IPS-18c (cell line): ENCODE measurements around the gene SEL1L.
"Not testable (repeated sequence)": the region's sequence is repeated elsewhere in the genome, so short reads cannot be mapped to it uniquely, and the experiment has no call there.

Experiments
- H3K4me3 ChIP-seq: 2 replicates; pipeline ENCODE4 v1.7.0; 2013; ENCODE audit warnings: low read depth, mild to moderate bottlenecking, low read length, moderate library complexity; ENCODE audit not compliant: insufficient read depth
- H3K9me3 ChIP-seq: one replicate; pipeline ENCODE4 v1.6.1; 2013; ENCODE audit warnings: mild to moderate bottlenecking, low read length, moderate library complexity; ENCODE audit not compliant: control insufficient read depth, insufficient read depth

The SEL1L gene

GRCh38 chr14:81506487-81506886 is 27.2 kb downstream of the SEL1L start:
- H3K4me3 ChIP-seq, result no peak overlapping the region
- no peaks in the 10 kb centered on the region for H3K9me3 ChIP-seq

GRCh38 chr14:81504864-81505263 is 28.8 kb downstream of the SEL1L start:
- H3K9me3 ChIP-seq, result no peaks in the 10 kb centered on the region
- H3K4me3 ChIP-seq, result no peak overlapping the region

- H3K4me3 ChIP-seq, result no peak overlapping the region
- H3K9me3 ChIP-seq, result no peaks in the 10 kb centered on the region
These were observed 47.9 kb downstream of the SEL1L start for GRCh38 chr14:81485781-81486180.

GRCh38 chr14:81485372-81485771 is 48.3 kb downstream of the SEL1L start:
- Histone ChIP-seq H3K9me3 (no peaks in the 10 kb centered on the region), H3K4me3 (no peak overlapping the region)

GRCh38 chr14:81484120-81484519 is 49.5 kb downstream of the SEL1L start:
- Histone ChIP-seq H3K9me3 (no peaks in the 10 kb centered on the region), H3K4me3 (no peak overlapping the region)

DNA sequence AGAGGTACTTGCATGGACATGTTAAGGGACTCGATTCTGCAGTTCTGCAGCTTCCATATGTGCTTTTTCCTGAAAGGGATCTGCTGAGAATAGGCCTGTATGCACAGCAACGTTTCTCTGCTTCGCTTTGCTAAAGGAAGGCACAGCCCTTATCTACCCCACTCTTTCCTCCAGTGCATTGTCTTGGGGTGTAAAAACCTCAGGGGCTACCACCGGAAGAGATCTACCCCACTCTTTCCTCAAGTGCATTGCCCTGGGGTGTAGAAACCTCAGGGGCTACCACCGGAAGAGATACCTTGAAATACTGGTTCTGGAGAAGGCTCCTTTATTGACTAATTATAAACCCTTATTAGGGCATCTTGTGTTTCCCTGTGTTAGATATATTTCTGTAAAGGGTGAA is 52.9 kb downstream of the SEL1L start:
- H3K4me3 ChIP-seq, result no peak overlapping the region
- H3K9me3 ChIP-seq, result no peaks in the 10 kb centered on the region

GRCh38 chr14:81478446-81478845 is 55.2 kb downstream of the SEL1L start:
- Histone ChIP-seq H3K9me3 (no peaks in the 10 kb centered on the region), H3K4me3 (no peak overlapping the region)

DNA sequence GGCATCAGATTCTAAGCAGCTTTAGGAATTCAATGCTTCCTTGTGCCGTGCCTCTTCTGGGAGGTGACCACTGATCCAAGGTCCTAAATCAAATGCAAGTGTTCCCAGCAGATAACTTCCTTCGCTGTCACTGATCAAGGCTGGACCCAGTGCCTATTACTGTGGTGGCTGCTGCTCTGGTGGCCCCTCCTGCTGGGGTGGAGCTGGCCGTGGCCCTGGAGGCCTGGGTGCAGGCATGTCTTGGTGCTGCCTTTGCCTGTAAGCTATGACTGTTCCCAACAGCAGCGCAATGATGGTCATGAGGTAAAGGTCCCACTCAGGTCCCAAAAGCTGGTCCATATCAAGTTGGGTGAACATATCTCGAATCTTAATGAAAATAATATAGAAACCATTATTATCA is 56.8 kb downstream of the SEL1L start:
- Histone ChIP-seq H3K9me3 (no peaks in the 10 kb centered on the region), H3K4me3 (no peak overlapping the region)

DNA sequence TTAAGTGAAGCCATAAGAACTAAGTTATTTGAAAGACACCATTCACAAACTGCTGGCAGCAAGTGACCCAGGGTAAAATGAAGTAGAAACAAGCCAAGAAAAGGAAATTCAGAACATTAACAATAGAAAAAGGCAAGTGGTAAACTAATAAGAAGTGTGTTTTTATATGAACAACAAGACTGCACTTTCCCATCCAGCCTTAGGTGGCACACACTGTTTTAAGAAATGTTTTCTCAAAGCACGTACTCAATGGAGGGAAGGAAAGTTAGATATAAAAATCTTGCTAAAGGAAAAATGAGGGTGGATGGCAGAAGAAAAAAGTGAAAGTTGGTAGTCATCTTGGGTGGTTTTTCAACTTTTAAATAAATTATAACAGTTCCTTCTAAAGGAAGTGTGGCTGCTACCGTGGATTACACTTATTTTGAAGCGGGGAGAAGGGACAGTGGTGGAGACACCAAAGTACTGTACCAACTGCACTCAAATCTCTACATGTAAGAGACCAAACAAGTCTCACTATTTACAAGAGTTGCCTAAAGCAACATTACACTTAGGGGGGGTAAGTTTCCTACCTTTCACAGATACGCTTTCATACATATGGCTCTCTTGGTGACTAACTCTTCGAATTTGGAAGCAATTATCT is 58.8 kb downstream of the SEL1L start:
- no peak overlapping the region for H3K4me3 ChIP-seq
- no peaks in the 10 kb centered on the region for H3K9me3 ChIP-seq

GRCh38 chr14:81474148-81474492 is 59.5 kb downstream of the SEL1L start:
- no peak overlapping the region for H3K4me3 ChIP-seq
- no peaks in the 10 kb centered on the region for H3K9me3 ChIP-seq

DNA sequence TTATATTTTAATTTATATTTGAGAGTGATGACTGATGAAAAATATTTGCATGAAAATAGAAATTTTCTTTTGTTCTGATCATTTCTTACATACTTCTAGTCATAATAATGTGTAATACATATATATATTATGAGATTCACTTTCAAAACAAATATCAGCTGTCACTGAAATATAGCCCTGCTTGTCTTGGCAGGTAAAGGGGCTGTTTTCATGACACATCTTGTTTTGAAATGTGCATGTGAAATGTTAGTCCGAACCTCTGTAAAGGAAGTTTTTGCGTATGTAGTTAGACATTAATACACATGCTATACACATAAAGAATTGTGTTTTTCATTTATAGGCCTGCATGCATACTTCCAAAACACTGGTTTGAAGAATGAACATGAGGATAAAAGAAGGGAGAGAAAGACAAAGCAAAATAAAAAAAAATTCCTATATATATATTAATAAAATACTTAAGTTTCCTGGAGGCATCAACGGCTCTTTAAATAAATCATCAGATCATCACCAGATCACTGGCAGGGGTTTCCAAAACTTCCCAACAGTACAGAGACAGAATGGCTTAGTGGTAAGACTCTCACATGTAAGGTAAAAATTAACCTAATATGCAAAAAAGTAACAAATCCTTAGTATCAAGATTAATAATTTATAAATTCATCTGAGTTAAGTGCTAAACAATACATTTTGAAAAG is 60.1 kb downstream of the SEL1L start:
- Histone ChIP-seq H3K4me3 (no peak overlapping the region), H3K9me3 (no peaks in the 10 kb centered on the region)

DNA sequence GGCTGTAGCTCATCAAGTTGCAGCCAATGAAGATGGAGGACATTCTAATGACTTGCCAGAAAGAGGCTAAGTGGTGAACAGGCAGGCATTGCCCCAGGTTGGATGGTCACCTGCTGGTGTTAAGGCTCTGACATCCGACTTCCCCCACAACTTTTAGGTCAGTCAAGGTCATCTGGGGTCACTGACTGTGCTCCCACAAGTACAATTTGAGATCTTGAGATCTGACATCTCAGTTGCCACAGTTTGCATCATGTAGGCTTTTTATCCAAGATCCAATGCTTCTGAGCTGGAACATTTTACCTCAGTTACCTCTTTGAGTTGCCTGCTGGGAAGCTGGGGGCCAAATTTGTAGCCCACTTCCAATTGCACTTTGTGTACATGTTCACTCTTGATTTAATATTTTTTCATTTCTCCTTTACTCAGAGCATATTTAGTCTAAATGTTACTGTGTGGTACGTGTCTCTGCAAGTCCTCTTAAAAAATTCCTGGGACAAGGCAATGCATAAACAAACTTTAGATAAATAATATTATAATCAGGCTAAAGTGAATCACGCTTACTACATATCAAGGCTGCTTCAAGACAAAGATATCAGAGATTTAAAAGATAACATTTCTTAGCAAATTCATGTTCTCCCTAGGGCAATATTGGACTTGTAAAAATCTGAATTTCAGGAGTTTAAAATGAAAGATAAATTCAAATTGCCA is 61.4 kb downstream of the SEL1L start:
- Histone ChIP-seq H3K9me3 (no peaks in the 10 kb centered on the region), H3K4me3 (no peak overlapping the region)

DNA sequence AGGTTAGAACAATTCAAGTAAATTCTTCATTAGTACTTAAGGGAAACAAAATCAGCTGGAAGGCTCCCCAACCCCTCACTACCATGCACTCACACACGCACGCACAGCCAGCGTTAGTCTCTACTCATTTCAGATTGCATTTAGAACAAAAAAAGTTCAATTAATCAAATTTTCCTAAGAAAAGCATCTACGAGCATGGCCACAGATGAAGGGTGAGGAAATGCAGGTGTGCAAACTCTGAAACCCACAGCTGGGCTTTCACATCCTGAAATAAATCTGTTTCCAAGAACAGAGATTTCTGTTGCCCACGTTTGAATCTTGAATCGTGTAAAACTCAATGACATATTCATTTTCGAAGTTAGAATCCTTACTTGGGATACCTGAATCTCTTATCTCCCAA is 62.6 kb downstream of the SEL1L start:
- no peaks in the 10 kb centered on the region for H3K9me3 ChIP-seq
- H3K4me3 ChIP-seq, result no peak overlapping the region

DNA sequence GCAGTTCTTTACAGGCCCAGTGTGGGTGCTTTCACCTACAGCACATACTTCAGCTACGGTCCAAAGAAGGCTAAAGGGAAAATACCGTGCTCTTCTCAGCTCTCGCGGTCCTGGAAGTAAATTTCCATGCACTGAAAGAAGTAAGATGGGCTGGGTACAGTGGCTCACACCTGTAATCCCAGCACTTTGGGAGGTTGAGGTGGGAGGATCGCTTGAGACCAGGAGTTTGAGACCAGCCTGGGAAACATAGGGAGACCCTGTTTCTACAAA is 63.2 kb downstream of the SEL1L start:
- not testable (repeated sequence) for H3K9me3 ChIP-seq, H3K4me3 ChIP-seq

DNA sequence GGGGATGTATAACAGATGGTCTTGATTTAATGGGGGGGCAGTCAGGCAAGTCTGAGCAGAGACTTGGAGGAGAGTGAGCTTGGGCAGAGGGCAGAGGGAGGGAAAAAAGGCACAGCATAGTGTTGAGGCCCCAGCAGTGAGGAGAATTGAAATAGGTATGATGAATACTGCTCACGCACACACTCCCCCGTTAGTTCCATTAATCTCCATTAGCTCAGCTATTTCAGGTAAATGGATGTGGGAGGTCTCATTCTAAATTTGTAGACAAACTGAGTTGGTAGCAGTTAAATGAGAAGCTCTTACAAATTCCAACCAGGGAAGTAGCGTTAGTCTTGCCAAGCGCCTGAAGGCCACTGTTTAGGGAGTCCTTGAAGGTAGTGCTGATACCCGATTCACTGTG is 66.8 kb downstream of the SEL1L start:
- Histone ChIP-seq H3K4me3 (no peak overlapping the region), H3K9me3 (no peaks in the 10 kb centered on the region)

- no peaks in the 10 kb centered on the region for H3K9me3 ChIP-seq
These were observed 68.0 kb downstream of the SEL1L start for GRCh38 chr14:81465507-81466228.

GRCh38 chr14:81465003-81465392 is 68.7 kb downstream of the SEL1L start:
- H3K4me3 ChIP-seq, H3K9me3 ChIP-seq: not testable (repeated sequence)

More at GRCh38 chr14:81465507-81466228, 68.0 kb downstream of the SEL1L start:
- no peak overlapping the region for H3K4me3 ChIP-seq
